Right lobe of liver (tissue), 6 donors: ENCODE results near the gene PTCH2. TPM values are rescaled to one million over a fixed set of nuclear protein-coding genes. Genes with fewer than 3 reads are reported as not detected.

ENCODE experiments used
- ATAC-seq, 4 donors: fragments of 200-7000 bp; cut with Tn5 transposase; one replicate each; pipeline ENCODE4 v1.9.1; 2020; ENCODE audit warnings: mild to moderate bottlenecking in 4 of 4, moderate library complexity in 4 of 4
- DNase-seq, 3 donors: peaks; one replicate each; pipeline ENCODE4 v3.0.0-alpha.2; 2020
- H3K27ac ChIP-seq, 3 donors: fragments of 200-600 bp; one replicate each; pipeline ENCODE4 v1.8.0; 2022
- H3K27me3 ChIP-seq, 2 donors: fragments of 200-600 bp; one replicate each; pipeline ENCODE4 v1.8.0; 2022
- H3K36me3 ChIP-seq, 4 donors: fragments of 200-600 bp; sonication (generic) in 1 of 4; one replicate each; pipeline versions ENCODE4 v1.5.1 to v1.8.0; 2017 to 2022; ENCODE audit warnings: control low read depth in 1 of 4
- H3K4me1 ChIP-seq, 4 donors: fragments of 200-600 bp; sonication (generic) in 1 of 4; one replicate each; pipeline versions ENCODE4 v1.5.1 to v1.8.0; 2017 to 2022; ENCODE audit warnings: control low read depth in 1 of 4
- H3K4me3 ChIP-seq, 3 donors: fragments of 200-600 bp; one replicate each; pipeline ENCODE4 v1.8.0; 2022
- H3K9me3 ChIP-seq, 4 donors: fragments of 200-600 bp; sonication (generic) in 1 of 4; one replicate each; pipeline versions ENCODE4 v1.5.1 to v1.8.0; 2017 to 2022; ENCODE audit warnings: control low read depth in 1 of 4
- CTCF ChIP-seq, 4 donors: fragments of 200-600 bp in 3 of 4; fragments of 450-650 bp in 1 of 4; IDR thresholded peaks; one replicate each; pipeline versions ENCODE4 v1.5.1 to v1.8.0; 2016 to 2022; ENCODE audit warnings: antibody characterized with exemption in 4 of 4, mild to moderate bottlenecking in 2 of 4
- POLR2A ChIP-seq: fragments of 450-650 bp; IDR thresholded peaks from one replicate; pipeline ENCODE4 v1.6.1; 2017; ENCODE audit warnings: antibody characterized with exemption, mild to moderate bottlenecking
- WGBS: methylation state at CpG from one replicate; pipeline ENCODE4 v1.1.6; 2018; ENCODE audit warnings: low coverage, low lambda C conversion rate; ENCODE audit not compliant: insufficient coverage; ENCODE audit errors: missing lambda C conversion rate; 5-methylcytosine and 5-hydroxymethylcytosine counted together
- intact Hi-C, 2 donors: fragments of 100-400 bp; cut with DNase I; formaldehyde crosslinking; loops; one replicate each; pipeline versions ENCODE4 v1.11.2 to v1.14.1; 2022
- total RNA-seq, 6 experiments: library from RNA; depleted of rRNA in 2 of 6; stranded (reverse); fragments of >200 nt in 2 of 6; fragmentation: NEBNext Ultra II Directional in 3 of 6; extraction: Animal tissue kit (Norgen Biotek cat#: 25700) in 3 of 6; gene quantifications; one replicate each; pipeline versions ENCODE4 v1.1.0 to v1.2.4, GENCODE V29; 2016 to 2023
- donor health status: DM: no; HTN: yes; CAD: no.
- donor health status: DM: no; HTN: no; CAD: no.
- donor health status: DM: no; HTN: no; CAD: no.
- donor health status: DM: no; HTN: yes; CAD: no.
- donor health status: DM: no; HTN: yes; CAD: no.

Gene PTCH2
- total RNA-seq, 6 experiments from 2014 or later, result 0.19 to 0.68 (median 0.35) TPM

- intact Hi-C loops, result no loop called here
- H3K9me3 ChIP-seq, result no peaks in the 10 kb centered on the region
- 73% methylated on average over 5 of the region's 5 CpGs for WGBS
- peak in 3 of 4 donors; percentile 25 to 57 (median 37) for ATAC-seq
- TF ChIP-seq CTCF (IDR thresholded peaks at IDR 0.05) (no peak), POLR2A (no peak)
- H3K27me3 ChIP-seq, result no peaks in the 10 kb centered on the region
- no peak overlapping the region for H3K27ac ChIP-seq
- no peak overlapping the region for H3K4me3 ChIP-seq
- DNase-seq, result no peak
- H3K4me1 ChIP-seq, result no peaks in the 10 kb centered on the region
- peaks cover 0 to 6% (median 0%) of the 10 kb centered on the region in 4 donors for H3K36me3 ChIP-seq
These were observed 19.9 kb upstream of the PTCH2 start for GRCh38 chr1:44862829-44863401.

GRCh38 chr1:44860891-44861425 lies 17.9 kb upstream of the PTCH2 start:
- DNase-seq (no peak), ATAC-seq (peak in 1 of 4 donors; percentile 35)
- TF ChIP-seq POLR2A (no peak), CTCF (IDR thresholded peaks at IDR 0.05) (no peak)
- H3K9me3 ChIP-seq, result no peaks in the 10 kb centered on the region
- intact Hi-C loops, result no loop called here
- H3K4me3 ChIP-seq, result no peak overlapping the region
- H3K27ac ChIP-seq, result no peak overlapping the region
- H3K27me3 ChIP-seq, result no peaks in the 10 kb centered on the region
- H3K36me3 ChIP-seq, result peaks cover 0 to 6% (median 0%) of the 10 kb centered on the region in 4 donors
- H3K4me1 ChIP-seq, result no peaks in the 10 kb centered on the region
- WGBS, result 67% methylated on average over 1 of the region's 1 CpG

- no peak overlapping the region for H3K4me3 ChIP-seq
- H3K27ac ChIP-seq, result no peak overlapping the region
- peaks cover 0 to 6% (median 0%) of the 10 kb centered on the region in 4 donors for H3K36me3 ChIP-seq
- intact Hi-C loops, result no loop called here
- ATAC-seq (no peak), DNase-seq (no peak)
- H3K9me3 ChIP-seq, result no peaks in the 10 kb centered on the region
- no peaks in the 10 kb centered on the region for H3K4me1 ChIP-seq
- TF ChIP-seq CTCF (IDR thresholded peaks at IDR 0.05) (no peak), POLR2A (no peak)
- 75% methylated on average over 1 of the region's 1 CpG for WGBS
- H3K27me3 ChIP-seq, result no peaks in the 10 kb centered on the region
These were observed 17.3 kb upstream of the PTCH2 start for GRCh38 chr1:44860331-44860730.

- H3K27ac ChIP-seq, result no peak overlapping the region
- DNase-seq, result no peak
- no peaks in the 10 kb centered on the region for H3K27me3 ChIP-seq
- TF ChIP-seq POLR2A (no peak), CTCF (IDR thresholded peaks at IDR 0.05) (no peak)
- 95% methylated on average over 4 of the region's 7 CpGs for WGBS
- H3K4me1 ChIP-seq, result no peaks in the 10 kb centered on the region
- no peak for ATAC-seq
- no peaks in the 10 kb centered on the region for H3K9me3 ChIP-seq
- intact Hi-C loops, result no loop called here
- peaks cover 0 to 6% (median 0%) of the 10 kb centered on the region in 4 donors for H3K36me3 ChIP-seq
- H3K4me3 ChIP-seq, result no peak overlapping the region
These were observed 14.4 kb upstream of the PTCH2 start for GRCh38 chr1:44857446-44857845.
